Epithelial cell of esophagus (primary cell): Measurements from ENCODE around the gene CTPS2.
"Not testable (repeated sequence)": the region's sequence is repeated elsewhere in the genome, so short reads cannot be mapped to it uniquely, and the experiment has no call there.

Experiments
- DNase-seq: peaks from one replicate; pipeline ENCODE4 v3.0.0; 2010; ENCODE audit warnings: low read depth
- H3K4me3 ChIP-seq: 2 replicates; pipeline ENCODE4 v1.5.1; 2011; ENCODE audit warnings: mild to moderate bottlenecking, low read length, control low read depth
- TF ChIP-seq, protein P1 (sequence below): IDR thresholded peaks from 2 replicates; pipeline ENCODE4 v1.5.1; 2011; ENCODE audit warnings: low read depth, mild to moderate bottlenecking, low read length, control low read depth, inconsistent platforms; ENCODE audit not compliant: insufficient read depth; ENCODE audit errors: missing control alignments

Gene CTPS2, protein sequence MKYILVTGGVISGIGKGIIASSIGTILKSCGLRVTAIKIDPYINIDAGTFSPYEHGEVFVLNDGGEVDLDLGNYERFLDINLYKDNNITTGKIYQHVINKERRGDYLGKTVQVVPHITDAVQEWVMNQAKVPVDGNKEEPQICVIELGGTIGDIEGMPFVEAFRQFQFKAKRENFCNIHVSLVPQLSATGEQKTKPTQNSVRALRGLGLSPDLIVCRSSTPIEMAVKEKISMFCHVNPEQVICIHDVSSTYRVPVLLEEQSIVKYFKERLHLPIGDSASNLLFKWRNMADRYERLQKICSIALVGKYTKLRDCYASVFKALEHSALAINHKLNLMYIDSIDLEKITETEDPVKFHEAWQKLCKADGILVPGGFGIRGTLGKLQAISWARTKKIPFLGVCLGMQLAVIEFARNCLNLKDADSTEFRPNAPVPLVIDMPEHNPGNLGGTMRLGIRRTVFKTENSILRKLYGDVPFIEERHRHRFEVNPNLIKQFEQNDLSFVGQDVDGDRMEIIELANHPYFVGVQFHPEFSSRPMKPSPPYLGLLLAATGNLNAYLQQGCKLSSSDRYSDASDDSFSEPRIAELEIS

DNA sequence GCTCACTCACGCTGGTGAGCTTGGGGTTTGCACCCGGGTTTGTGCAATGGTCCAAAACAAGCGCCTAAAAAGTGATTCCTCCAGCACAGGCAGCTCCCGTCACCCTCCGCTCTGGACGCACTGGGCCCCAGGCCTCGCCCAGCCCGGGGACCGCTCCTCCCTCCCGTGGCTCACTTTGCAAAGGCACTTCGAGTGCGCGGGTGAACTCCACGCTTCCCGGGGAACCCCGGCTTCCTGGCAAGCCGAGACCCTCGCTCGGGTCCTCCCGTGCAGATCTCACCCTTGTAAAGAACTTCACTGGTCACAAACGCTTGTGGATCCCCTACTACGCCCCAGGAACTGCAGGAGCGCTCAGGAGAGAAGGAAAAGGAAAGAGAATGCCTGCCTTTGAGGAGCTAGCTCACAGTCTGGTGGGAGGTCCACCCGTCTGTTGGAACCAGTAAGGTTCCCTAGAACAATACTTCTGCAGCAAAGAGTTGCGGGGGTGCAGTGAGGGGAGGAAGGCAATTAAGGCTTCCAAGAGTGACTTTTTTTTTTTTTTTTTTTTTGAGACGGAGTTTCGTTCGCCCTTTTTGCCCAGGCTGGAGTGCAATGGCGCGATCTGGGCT, at the start of gene CTPS2:
TSS of gene CTPS2 (minus strand) at position 122 of the 608 bp plus-strand sequence. CDS start 9,767 bp downstream, outside the sequence.
- TF ChIP-seq, protein P1, sequence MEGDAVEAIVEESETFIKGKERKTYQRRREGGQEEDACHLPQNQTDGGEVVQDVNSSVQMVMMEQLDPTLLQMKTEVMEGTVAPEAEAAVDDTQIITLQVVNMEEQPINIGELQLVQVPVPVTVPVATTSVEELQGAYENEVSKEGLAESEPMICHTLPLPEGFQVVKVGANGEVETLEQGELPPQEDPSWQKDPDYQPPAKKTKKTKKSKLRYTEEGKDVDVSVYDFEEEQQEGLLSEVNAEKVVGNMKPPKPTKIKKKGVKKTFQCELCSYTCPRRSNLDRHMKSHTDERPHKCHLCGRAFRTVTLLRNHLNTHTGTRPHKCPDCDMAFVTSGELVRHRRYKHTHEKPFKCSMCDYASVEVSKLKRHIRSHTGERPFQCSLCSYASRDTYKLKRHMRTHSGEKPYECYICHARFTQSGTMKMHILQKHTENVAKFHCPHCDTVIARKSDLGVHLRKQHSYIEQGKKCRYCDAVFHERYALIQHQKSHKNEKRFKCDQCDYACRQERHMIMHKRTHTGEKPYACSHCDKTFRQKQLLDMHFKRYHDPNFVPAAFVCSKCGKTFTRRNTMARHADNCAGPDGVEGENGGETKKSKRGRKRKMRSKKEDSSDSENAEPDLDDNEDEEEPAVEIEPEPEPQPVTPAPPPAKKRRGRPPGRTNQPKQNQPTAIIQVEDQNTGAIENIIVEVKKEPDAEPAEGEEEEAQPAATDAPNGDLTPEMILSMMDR = no peak
- peak within 1 kb of the TSS; percentile 59 for H3K4me3 ChIP-seq
- DNase-seq = peak; percentile 54

DNA sequence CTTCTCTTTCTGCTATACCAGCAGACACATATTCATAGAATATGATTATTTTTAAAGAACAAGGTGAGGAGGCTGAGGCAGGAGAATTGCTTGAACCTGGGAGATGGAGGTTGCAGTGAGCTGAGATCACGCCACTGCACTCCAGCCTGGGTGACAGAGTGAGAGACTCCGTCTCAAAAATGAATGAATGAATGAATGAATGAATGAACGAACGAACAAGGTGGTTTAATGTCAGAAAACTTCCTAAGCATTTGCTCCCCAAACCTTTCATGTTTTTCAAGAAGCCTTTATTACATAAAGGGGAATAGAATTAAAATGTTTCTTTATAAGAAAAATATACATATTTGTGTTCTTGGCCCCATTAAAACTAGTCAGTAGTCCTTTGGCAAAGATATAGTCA, 49.0 kb upstream of the CTPS2 start:
- DNase-seq, H3K4me3 ChIP-seq: not testable (repeated sequence)

DNA sequence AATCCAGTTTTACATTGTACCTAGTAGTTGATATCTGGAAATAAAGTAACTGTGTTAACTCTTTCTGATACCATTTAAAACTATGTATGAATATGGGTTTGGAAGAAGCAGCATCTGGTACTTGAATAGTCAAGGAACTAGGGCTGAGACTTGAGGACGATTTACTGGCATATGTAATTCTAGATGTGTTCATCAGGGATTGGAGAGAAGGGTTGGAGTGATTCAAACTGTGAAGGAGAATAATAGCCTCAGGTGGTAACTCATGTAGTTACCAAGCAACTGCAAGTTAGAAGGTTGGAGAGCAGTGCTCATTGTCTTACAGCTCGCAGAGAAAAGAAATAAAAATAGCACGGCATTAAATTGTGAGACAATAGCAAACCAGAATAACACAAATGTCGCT, 44.3 kb upstream of the CTPS2 start:
- H3K4me3 ChIP-seq = no peak overlapping the region
- peak; percentile 2 for DNase-seq
- TF ChIP-seq, protein P1 = no peak

DNA sequence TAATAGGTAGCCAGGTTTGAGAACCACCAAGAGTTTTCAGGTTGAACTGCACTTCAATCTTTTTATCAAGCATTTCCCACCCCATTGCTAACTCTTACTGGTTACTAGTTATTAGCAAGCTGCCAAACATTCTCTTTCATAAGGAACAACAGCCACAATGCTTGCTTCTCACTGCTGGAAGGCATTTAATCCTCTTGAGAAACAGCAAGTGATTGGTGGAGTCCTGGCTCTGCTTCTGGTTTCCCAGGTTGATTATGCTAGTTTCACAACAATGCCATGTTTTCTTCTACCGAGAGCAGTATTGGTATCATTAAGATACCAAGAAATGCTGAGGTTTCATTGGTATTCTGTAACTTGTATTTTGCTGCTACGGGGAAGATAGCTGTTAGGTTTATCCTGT, 41.5 kb upstream of the CTPS2 start:
- DNase-seq = peak; percentile 8
- TF ChIP-seq, protein P1 = no peak
- no peak overlapping the region for H3K4me3 ChIP-seq

DNA sequence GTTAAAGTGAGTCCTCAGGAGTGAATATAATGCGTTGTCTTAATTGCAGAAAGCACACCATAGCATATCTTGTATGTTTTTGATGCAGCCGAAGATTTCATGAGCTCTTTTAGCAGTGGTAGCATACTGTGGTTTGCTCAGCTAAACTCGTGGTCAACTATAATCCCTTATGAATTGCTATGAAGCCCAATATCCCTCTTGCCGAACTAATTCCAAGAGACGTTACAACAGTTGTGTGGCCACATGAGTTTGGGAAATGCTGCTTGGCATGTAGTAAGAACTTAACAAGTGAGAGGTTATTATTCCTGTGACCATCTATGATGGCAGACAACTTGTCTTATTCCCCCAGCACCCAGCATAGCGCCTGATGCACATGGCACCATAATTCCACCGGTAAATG, 37.7 kb upstream of the CTPS2 start:
- TF ChIP-seq, protein P1 = no peak
- no peak for DNase-seq
- no peak overlapping the region for H3K4me3 ChIP-seq

DNA sequence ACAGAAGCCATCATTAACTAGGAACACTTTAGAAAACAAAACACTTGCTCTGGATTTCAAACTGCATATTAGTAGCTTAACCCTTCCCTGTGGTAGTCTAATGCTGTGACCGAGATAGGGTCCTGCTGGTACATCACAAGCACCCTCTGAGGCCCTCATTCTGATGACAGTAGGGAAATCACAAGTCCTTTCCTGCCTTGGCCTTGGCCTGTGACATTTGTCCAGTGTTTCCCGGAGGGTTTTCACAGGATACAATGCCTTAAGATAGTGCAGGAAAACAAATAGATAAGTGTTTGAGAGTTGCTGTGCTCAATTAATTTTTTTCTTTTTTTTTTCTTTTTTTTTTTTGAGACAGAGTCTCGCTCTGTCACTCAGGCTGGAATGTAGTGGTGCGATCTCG, 36.0 kb upstream of the CTPS2 start:
- no peak for DNase-seq
- TF ChIP-seq, protein P1 = no peak
- H3K4me3 ChIP-seq = no peak overlapping the region

DNA sequence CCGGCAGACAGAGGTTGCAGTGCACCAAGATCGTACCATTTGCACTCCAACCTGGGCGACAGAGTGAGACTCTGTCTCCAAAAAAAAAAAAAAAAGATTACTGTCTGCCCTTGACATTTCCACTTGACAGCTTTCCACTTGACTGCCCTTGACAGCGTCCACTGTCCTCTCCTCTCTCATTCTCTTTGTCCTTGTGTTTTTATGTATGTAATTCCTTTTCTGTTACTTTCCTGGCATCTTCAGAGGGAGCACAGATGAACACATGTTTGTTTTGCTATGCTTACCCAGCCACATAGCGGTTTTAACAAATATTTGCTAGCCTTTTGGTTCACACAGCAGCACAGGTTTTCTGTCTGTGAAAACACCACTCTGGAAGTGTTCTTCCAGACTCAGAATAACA, 33.2 kb upstream of the CTPS2 start:
- DNase-seq = no peak
- no peak overlapping the region for H3K4me3 ChIP-seq
- TF ChIP-seq, protein P1 = no peak
